Left ventricle myocardium inferior (tissue), 1 donor: ENCODE results near the gene ARRB1. TPM values are rescaled to one million over a fixed set of nuclear protein-coding genes. Genes with fewer than 3 reads are reported as not detected.

ENCODE experiments used
- DNase-seq: peaks from one replicate; pipeline ENCODE4 v3.0.0-alpha.2; 2020
- H3K27ac ChIP-seq: fragments of 200-600 bp; replicated peaks from 2 replicates; pipeline ENCODE4 v1.8.0; 2021
- H3K27me3 ChIP-seq: fragments of 200-600 bp; 2 replicates; pipeline ENCODE4 v1.8.0; 2021; ENCODE audit warnings: low read depth
- H3K36me3 ChIP-seq: fragments of 200-600 bp; 2 replicates; pipeline ENCODE4 v1.8.0; 2021
- H3K4me1 ChIP-seq: fragments of 200-600 bp; 2 replicates; pipeline ENCODE4 v1.8.0; 2021
- H3K4me3 ChIP-seq: fragments of 200-600 bp; 2 replicates; pipeline ENCODE4 v1.8.0; 2021; ENCODE audit warnings: mild to moderate bottlenecking, moderate library complexity
- H3K9me3 ChIP-seq: fragments of 200-600 bp; replicated peaks from 2 replicates; pipeline ENCODE4 v1.8.0; 2021
- intact Hi-C: fragments of 100-400 bp; cut with micrococcal nuclease; formaldehyde crosslinking; loops from one replicate; pipeline ENCODE4 v1.11.0; 2022
- total RNA-seq: library from RNA; stranded (reverse); fragmentation: NEBNext Ultra II Directional; extraction: Animal tissue kit (Norgen Biotek cat#: 25700); gene quantifications from one replicate; pipeline ENCODE4 v1.2.1, GENCODE V29; 2021
- TF ChIP-seq, protein P1 (sequence below): fragments of 200-600 bp; IDR thresholded peaks from 2 replicates; pipeline ENCODE4 v1.8.0; 2021; ENCODE audit warnings: antibody characterized with exemption, mild to moderate bottlenecking, borderline replicate concordance
- donor health status: DM: no; HTN: yes; CAD: no; lungs with severe emphysema.

Gene ARRB1
- total RNA-seq, 1 donor from 2014 or later = 25.9 TPM

DNA sequence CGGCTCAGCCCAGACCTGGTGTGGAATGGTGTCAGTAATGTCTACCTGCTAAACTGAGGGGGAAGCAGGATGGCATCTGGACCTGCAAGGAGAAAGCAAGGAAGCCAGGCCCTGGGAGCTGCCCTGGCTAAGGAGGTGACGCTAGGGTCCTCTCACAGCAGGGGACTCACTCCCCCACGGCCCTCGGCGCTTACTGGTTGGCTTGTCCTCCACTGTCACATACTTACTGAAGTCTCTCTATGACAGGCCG is 62.0 kb downstream of the ARRB1 start:
- no peaks in the 10 kb centered on the region for H3K9me3 ChIP-seq
- TF ChIP-seq, protein P1, sequence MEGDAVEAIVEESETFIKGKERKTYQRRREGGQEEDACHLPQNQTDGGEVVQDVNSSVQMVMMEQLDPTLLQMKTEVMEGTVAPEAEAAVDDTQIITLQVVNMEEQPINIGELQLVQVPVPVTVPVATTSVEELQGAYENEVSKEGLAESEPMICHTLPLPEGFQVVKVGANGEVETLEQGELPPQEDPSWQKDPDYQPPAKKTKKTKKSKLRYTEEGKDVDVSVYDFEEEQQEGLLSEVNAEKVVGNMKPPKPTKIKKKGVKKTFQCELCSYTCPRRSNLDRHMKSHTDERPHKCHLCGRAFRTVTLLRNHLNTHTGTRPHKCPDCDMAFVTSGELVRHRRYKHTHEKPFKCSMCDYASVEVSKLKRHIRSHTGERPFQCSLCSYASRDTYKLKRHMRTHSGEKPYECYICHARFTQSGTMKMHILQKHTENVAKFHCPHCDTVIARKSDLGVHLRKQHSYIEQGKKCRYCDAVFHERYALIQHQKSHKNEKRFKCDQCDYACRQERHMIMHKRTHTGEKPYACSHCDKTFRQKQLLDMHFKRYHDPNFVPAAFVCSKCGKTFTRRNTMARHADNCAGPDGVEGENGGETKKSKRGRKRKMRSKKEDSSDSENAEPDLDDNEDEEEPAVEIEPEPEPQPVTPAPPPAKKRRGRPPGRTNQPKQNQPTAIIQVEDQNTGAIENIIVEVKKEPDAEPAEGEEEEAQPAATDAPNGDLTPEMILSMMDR = no peak
- peaks cover 36% of the 10 kb centered on the region for H3K36me3 ChIP-seq
- H3K4me3 ChIP-seq = no peak overlapping the region
- H3K27me3 ChIP-seq = no peaks in the 10 kb centered on the region
- intact Hi-C loops = loop anchor here (10.0 kb wide), 1 partner anchor 45 kb away; no protein-coding TSS in a partner anchor
- H3K27ac ChIP-seq = no peak overlapping the region
- peaks cover 23% of the 10 kb centered on the region for H3K4me1 ChIP-seq
- DNase-seq = no peak

DNA sequence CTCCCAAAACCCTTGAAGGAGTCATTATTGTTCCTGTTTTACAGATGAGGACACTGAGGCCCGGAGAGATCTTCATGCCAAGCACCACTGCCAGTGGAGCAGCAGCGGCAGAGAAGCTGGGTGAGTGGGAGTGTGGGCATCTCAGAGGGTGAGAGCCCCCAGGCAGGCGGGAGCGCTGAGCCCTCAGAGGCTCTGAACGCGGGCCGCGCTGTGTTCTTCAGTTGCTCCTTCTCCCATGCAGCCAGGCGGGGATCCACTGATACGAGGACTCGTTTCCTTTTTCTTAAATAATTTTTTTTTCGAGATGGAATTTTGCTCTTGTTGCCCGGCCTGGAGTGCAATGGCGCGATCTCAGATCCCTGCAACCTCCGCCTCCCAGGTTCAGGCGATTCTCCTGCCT is 63.9 kb downstream of the ARRB1 start:
- Histone ChIP-seq H3K9me3 (no peaks in the 10 kb centered on the region), H3K4me1 (peaks cover 11% of the 10 kb centered on the region), H3K4me3 (no peak overlapping the region), H3K27me3 (no peaks in the 10 kb centered on the region), H3K27ac (no peak overlapping the region), H3K36me3 (peaks cover 52% of the 10 kb centered on the region)
- intact Hi-C loops = loop anchor here (10.0 kb wide), 1 partner anchor 47 kb away; no protein-coding TSS in a partner anchor
- no peak for DNase-seq
- TF ChIP-seq, protein P1 = no peak

DNA sequence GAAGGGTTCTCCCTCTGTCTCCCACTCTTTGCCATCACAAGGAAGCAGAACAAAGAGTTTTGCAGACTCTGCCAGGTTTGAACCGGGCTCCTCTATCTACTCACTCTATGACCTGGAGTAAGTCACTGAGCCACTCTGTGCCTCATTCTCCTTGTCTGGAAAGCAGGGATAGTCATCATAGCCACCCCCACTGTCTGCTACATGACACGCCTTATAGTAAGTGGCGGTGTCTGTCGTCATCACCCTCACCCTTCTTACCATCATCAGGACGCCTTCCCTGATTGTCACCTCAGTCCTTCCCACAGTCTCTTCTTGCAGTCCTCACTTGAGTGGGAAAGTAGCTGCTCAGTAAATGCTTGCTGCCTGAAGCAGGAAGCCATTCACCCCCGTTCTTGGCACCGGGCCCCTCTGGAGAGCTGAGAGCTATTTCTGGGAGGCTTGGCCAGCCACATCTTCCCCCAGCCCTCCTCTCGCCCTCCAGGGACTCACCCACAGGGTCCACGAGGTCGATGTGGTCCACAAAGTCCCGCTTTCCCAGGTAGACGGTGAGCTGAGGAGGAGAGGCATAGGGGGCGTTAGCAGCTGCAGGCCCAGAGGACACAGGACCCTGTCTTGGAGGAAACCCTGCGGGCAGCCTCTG is 64.5 kb downstream of the ARRB1 start:
- DNase-seq = no peak
- Histone ChIP-seq H3K9me3 (no peaks in the 10 kb centered on the region), H3K27me3 (no peaks in the 10 kb centered on the region), H3K36me3 (peaks cover 56% of the 10 kb centered on the region), H3K4me3 (no peak overlapping the region), H3K27ac (no peak overlapping the region), H3K4me1 (peaks cover 11% of the 10 kb centered on the region)
- TF ChIP-seq, protein P1 = no peak
- intact Hi-C loops = loop anchor here (10.0 kb wide), 1 partner anchor 48 kb away; no protein-coding TSS in a partner anchor

DNA sequence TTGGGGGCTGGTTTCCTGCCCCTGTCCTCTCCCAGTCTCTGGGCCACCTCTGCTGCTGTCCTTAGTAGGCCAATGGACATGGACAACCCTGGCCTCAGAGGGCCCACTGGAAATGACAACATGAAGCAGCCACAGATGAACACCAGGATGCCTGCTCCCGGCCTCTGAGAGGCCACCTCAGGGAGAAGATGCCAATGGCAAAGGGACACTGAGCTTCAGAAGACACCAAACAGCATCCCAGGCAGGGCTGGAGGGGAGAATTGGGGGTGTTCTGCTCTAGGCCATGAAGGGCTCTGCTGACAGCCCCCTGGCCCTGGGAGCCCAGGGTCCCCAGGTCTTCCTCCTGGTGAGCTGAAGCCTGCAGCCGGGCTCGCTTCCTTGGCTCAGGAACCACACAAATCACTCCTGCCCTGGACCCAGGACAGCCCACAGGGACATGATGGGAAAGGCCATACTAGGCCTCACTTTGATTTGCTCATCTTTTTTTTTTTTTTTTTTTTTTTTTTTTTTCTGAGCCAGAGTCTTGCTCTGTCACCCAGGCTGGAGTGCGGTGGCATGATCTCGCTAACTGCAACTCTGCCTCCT is 65.6 kb downstream of the ARRB1 start:
- H3K4me1 ChIP-seq = peaks cover 11% of the 10 kb centered on the region
- H3K27ac ChIP-seq = no peak overlapping the region
- no peaks in the 10 kb centered on the region for H3K9me3 ChIP-seq
- H3K36me3 ChIP-seq = peaks cover 60% of the 10 kb centered on the region
- H3K27me3 ChIP-seq = no peaks in the 10 kb centered on the region
- DNase-seq = no peak
- H3K4me3 ChIP-seq = no peak overlapping the region
- TF ChIP-seq, protein P1 = no peak
- intact Hi-C loops = loop anchor here (10.0 kb wide), 1 partner anchor 49 kb away; no protein-coding TSS in a partner anchor

DNA sequence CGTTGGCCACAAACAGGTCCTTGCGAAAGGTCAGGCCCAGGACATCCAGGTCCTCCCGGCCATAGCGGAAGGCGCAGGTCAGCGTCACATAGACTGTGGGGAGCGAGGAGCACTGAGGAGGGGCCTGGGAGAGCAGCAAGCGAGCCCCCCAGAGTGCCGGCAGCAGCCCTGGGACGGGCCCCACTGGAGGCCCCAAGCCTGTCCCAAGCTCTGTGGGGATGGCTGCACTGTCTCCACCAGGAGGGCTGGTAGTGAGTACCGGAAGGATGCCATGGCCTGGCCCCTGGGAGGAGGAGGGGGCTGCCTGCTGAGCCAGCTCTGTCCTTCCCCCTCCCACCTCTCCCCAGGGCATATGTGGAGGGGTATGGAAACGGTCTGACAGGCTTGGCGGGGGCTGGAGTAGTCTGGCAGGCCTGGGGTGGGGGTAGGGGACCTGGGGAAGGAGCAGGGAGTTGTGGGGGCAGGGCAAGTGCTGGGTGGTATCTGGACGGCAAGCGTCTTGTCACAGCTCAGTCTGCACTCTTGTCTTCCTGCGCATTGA is 68.0 kb downstream of the ARRB1 start:
- H3K27me3 ChIP-seq = no peaks in the 10 kb centered on the region
- TF ChIP-seq, protein P1 = no peak
- H3K27ac ChIP-seq = no peak overlapping the region
- H3K36me3 ChIP-seq = peaks cover 55% of the 10 kb centered on the region
- peaks cover 30% of the 10 kb centered on the region for H3K4me1 ChIP-seq
- no peaks in the 10 kb centered on the region for H3K9me3 ChIP-seq
- DNase-seq = no peak
- no peak overlapping the region for H3K4me3 ChIP-seq
- intact Hi-C loops = loop anchor here (10.0 kb wide), 1 partner anchor 51 kb away; no protein-coding TSS in a partner anchor
